SU-DHL-6 (cell line): ENCODE data around the gene BAHD1.

Source experiments
- CTCF ChIP-seq: fragments of 200-600 bp; sonication (generic); IDR thresholded peaks from one replicate; pipeline ENCODE4 v1.5.1; 2017; ENCODE audit warnings: antibody characterized with exemption, mild to moderate bottlenecking, low read length, moderate library complexity; ENCODE audit not compliant: insufficient read depth, poor library complexity, severe bottlenecking
- EZH2phosphoT487 ChIP-seq: fragments of 200-600 bp; sonication (generic), shearing (Covaris generic); conservative IDR thresholded peaks from 2 replicates; pipeline ENCODE4 v1.6.1; 2018; ENCODE audit warnings: mild to moderate bottlenecking, antibody characterized with exemption, low read length, moderate library complexity, mixed read lengths

GRCh38 chr15:40439461-40439959 lies 1.2 kb upstream of the BAHD1 start:
- no peak for TF ChIP-seq CTCF
- TF ChIP-seq EZH2phosphoT487 = no peak
